Measurements from ENCODE around the gene ATG4B.

The ATG4B gene

DNA sequence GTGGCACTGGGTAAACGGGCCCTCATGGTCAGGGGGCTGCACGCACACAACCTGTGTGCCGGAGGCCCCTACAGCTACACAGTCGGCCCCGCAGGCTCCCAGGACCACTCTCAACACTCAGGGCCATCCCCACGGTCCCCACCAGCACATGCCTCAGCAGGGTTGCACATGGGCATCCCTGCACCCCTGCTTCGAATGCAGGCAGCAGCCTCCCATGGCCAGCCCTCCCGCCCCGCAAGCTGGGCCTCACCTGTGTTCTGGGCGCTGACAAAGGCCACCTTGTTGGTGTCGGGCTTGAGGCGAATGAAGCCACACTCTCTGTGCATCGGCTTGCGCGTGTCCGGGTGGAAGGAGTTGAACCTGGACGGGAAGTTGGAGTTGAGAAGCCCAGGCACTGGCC is 34.8 kb upstream of the ATG4B start:
- TF ChIP-seq POLR2AphosphoS5 (IDR thresholded peaks at IDR 0.05; ENCODE audit: low read depth, low read length) (no peak), TAF1 (IDR thresholded peaks at IDR 0.05; ENCODE audit: borderline replicate concordance, low read depth, low read length) (no peak), POLR2A (IDR thresholded peaks at IDR 0.05; ENCODE audit: low read depth, low read length) (no peak)
- DNase-seq (ENCODE audit: insufficient read length) (no peak), FAIRE-seq (no peak)

DNA sequence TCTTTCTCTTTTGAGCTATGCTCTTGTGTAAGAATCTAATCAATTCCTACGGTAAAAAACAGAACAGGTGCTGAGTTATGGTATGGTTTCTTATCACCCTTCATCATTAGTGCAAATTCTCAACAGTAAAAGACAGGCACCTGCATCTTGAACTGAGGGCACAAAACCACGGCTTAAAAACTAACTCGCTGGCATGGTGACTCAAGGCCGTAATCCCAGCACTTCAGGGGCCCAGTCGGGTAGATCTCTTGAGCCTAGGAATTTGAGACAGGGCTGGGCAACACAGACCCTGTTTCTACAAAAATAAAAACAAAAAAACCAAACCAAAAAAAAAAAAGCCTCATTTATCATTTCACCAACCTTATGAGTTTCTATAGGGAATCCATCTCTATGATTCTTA is 33.8 kb upstream of the ATG4B start:
- DNase-seq (ENCODE audit: insufficient read length) (no peak), FAIRE-seq (no peak)
- TF ChIP-seq TAF1 (IDR thresholded peaks at IDR 0.05; ENCODE audit: borderline replicate concordance, low read depth, low read length): no peak
- TF ChIP-seq POLR2AphosphoS5 (IDR thresholded peaks at IDR 0.05; ENCODE audit: low read depth, low read length): no peak
- TF ChIP-seq POLR2A (IDR thresholded peaks at IDR 0.05; ENCODE audit: low read depth, low read length): no peak

DNA sequence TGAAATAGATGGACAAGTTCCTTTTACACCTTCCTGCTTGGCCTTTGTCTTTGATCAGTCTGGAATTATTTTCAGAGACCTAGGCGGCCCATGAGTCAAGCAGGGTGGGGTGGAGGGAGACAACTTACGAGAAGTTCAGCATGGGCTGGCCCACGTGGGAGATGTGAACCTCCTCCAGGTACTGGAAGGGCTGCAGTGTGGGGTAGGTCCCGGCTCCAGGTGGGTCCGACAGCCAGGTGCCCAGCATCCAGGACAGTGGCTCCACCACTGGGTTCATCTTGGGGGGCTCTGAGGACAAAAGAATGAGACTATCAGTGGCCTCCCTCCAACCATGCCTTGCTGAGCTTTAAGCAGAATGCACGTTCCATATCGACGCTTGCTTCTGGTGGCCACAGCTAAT is 31.3 kb upstream of the ATG4B start:
- FAIRE-seq (no peak), DNase-seq (ENCODE audit: insufficient read length) (no peak)
- TF ChIP-seq POLR2A (IDR thresholded peaks at IDR 0.05; ENCODE audit: low read depth, low read length): no peak
- TF ChIP-seq POLR2AphosphoS5 (IDR thresholded peaks at IDR 0.05; ENCODE audit: low read depth, low read length): no peak
- no peak for TF ChIP-seq TAF1 (IDR thresholded peaks at IDR 0.05; ENCODE audit: borderline replicate concordance, low read depth, low read length)

DNA sequence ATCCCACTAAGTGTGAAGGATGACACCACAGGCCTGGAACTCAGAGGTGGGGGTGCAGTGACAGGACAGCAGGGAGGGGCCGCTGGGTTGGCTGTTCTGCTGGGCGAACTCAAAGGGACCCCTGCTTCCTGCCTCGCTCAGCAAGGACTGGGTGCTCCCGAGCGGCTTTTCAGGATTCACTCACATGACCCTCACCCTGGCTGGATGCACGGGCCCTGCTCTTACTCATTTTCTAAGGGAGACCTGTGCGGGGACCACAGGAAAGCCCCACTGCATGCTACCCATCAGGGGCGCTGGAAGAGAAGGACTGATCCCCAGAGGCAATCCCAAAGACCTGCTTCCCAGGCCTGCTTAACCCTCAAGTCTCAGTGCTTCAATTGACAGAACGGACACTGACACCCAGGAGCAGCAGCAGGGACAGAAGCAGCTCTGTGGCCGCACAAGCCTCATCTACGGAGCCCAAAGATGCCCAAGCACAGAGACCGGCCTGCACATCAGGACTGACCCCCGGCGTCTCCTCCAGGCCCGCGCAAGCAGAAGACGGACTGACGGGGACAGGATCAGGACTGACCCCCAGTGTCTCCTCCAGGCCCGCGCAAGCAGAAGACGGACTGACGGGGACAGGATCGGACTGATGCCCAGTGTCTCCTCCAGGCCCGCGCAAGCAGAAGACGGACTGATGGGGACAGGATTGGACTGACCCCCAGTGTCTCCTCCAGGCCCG is 30.2 kb upstream of the ATG4B start:
- no peak for TF ChIP-seq POLR2AphosphoS5 (IDR thresholded peaks at IDR 0.05; ENCODE audit: low read depth, low read length)
- no peak for TF ChIP-seq TAF1 (IDR thresholded peaks at IDR 0.05; ENCODE audit: borderline replicate concordance, low read depth, low read length)
- no peak for TF ChIP-seq POLR2A (IDR thresholded peaks at IDR 0.05; ENCODE audit: low read depth, low read length)
- FAIRE-seq (no peak), DNase-seq (ENCODE audit: insufficient read length) (no peak)

DNA sequence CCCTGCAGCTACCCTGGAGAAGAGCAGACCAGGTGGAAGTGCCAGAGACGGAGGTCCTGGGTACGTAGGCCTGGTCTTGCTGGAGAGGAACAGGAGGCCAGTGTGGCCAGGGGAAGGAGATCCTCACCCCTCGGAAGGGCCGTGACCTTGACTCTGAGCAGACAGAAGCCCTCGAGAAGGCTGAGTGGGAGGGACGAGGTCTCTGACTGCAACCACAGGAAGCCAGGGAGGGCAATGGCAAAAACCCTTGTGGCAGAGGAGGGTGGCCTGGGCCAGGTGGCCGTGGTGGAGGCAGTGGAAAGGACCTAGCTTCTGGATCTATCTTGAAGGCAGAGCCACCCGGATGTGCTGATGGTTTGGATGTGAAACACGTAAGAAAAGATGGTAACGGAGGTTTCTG is 28.6 kb upstream of the ATG4B start:
- FAIRE-seq (no peak), DNase-seq (ENCODE audit: insufficient read length) (no peak)
- TF ChIP-seq POLR2A (IDR thresholded peaks at IDR 0.05; ENCODE audit: low read depth, low read length) (no peak), POLR2AphosphoS5 (IDR thresholded peaks at IDR 0.05; ENCODE audit: low read depth, low read length) (no peak), TAF1 (IDR thresholded peaks at IDR 0.05; ENCODE audit: borderline replicate concordance, low read depth, low read length) (no peak)

DNA sequence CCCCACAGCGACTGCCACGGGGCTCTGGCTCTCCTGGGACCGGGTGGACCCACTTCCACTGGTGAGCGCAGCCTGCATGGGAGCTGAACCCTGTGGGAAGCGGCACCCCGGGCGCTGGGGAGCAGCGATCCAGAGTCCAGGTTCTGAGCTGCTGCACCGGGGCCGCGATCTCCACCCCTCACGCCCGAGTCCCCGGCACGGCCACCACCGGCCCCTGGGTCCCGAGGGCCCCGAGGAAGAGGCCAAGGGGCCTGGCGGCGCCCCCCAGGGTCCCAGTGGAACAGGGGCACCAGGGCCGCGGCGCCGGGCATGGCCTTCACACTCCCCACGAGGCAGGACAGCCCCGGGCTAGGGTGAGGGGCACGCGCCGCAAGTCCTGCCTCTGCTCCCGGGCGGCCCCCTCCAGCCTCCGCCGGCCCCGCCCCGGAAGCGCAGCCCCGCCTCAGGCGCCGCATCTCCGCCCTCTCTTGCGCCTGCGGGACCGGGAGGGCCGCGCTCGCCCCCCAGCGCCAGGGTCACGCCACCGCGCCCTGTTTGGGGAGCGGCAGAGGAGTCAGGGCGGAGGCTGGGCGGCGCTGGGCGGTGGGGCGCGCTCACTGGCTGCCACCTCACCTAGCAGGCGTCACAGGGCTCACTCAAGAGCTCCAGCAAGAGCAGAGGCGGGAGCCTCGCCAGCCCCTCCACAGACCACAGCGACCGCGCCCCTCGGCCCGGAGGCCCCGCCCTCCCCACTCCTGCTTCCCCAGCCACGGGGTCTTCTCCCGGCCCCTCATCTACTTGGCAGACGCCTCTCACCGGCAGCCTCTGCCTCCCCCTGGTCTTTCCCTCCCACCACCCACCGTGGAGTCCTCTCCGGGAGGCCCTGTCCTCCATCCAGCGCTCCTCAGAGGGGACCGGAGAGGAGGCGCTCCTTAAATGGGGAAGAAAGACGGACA is 27.4 kb upstream of the ATG4B start:
- FAIRE-seq (peak; percentile 83), DNase-seq (ENCODE audit: insufficient read length) (peak; percentile 93)
- TF ChIP-seq POLR2A (IDR thresholded peaks at IDR 0.05; ENCODE audit: low read depth, low read length) (peak; percentile 29; the same call in 1 of the 2 replicates), POLR2AphosphoS5 (IDR thresholded peaks at IDR 0.05; ENCODE audit: low read depth, low read length) (no peak), TAF1 (IDR thresholded peaks at IDR 0.05; ENCODE audit: borderline replicate concordance, low read depth, low read length) (no peak)

DNA sequence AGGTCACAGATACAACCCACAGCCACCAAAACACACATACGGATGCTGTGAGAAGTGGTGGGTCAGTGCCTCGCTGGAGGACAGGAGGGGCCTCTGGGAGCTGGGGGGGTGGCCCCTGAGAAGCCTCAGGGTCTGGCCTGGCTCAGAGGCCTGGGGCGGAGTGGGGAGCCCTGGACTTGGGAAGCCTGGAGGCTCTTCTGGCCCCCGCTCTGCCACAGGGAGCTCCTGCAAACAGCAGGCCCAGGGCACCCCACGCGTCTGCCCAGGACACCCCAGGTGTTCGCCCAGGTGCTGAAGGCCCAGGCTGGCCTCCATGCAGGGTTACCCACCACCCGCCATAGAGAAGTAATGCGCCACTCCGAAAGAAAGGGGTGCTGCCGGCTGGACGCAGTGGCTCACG is 26.4 kb upstream of the ATG4B start:
- no peak for TF ChIP-seq POLR2A (IDR thresholded peaks at IDR 0.05; ENCODE audit: low read depth, low read length)
- no peak for TF ChIP-seq POLR2AphosphoS5 (IDR thresholded peaks at IDR 0.05; ENCODE audit: low read depth, low read length)
- TF ChIP-seq TAF1 (IDR thresholded peaks at IDR 0.05; ENCODE audit: borderline replicate concordance, low read depth, low read length): no peak
- FAIRE-seq: no peak
- no peak for DNase-seq (ENCODE audit: insufficient read length)

DNA sequence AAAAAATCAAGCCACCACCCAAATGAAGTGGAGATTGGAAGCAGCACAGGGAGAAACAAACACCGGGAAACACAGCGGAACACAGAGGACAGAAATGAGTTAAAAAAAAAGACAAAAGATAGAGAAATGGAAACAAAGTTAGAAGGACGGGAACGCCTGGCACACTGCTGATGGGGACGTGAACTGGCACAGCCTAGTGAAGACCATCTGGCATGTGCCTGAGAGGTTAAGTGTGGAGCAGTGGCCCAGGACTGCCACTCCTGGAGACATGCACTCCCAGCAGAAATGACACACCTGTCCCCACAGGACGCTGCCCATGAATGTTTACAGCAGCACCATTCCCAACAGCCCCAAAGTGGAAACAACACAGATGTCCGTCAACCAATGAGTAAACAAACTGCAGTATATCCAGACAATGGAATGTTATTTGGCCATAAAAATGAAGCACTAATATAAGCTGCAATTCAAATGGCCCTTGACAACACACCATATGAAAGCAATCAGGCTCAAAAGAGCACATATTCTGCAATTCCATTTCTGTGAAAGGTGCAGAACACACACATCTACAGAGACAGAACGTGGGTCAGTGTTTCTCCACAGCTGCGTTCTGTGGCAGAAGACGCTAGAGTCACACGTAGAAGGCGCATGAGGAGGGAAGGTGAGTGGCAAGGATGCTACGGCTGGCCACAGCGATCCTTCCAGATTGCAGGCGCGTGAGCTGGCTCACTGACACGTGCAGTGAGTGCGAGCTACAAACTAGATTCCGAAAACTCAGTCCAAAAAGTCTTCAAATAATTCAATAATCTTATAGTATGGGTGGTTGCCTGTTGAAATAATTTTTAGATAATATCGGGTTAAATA is 25.1 kb upstream of the ATG4B start:
- FAIRE-seq: no peak
- DNase-seq (ENCODE audit: insufficient read length): no peak
- no peak for TF ChIP-seq POLR2AphosphoS5 (IDR thresholded peaks at IDR 0.05; ENCODE audit: low read depth, low read length)
- TF ChIP-seq TAF1 (IDR thresholded peaks at IDR 0.05; ENCODE audit: borderline replicate concordance, low read depth, low read length): no peak
- TF ChIP-seq POLR2A (IDR thresholded peaks at IDR 0.05; ENCODE audit: low read depth, low read length): no peak

DNA sequence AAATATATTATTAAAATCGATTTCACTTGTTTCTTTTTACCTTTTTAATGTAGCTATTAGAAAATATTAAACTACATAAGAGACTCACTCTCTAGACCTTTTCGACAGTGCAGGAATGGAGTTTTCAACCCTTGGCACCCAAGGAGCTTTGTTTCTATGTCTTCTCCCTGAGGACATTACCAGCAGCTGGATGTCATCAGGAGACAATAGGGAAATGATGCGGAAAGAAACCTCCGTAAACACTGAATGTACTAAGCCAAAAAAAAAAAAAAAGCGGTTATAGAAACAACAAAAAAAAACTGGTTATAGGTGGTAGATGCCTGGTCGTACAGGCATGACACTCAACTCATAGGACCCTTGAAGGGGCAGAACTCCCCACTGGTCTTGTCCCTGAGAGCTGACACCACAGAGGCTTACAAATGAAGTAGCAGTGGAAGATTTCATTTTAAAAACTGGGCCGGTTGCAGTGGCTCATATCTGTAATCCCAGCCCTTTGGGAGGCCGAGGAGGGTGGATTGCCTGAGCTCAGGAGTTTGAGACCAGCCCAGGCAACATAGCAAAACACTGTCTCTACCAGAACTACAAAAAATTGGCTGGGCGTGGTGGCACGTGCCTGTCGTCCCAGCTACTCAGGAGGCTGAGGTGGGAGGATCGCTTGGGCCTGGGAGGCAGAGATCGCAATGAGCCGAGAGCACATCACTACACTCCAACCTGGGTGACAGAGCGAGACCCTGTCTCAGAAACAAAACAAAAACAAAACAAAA is 24.3 kb upstream of the ATG4B start:
- no peak for TF ChIP-seq POLR2A (IDR thresholded peaks at IDR 0.05; ENCODE audit: low read depth, low read length)
- no peak for TF ChIP-seq POLR2AphosphoS5 (IDR thresholded peaks at IDR 0.05; ENCODE audit: low read depth, low read length)
- no peak for TF ChIP-seq TAF1 (IDR thresholded peaks at IDR 0.05; ENCODE audit: borderline replicate concordance, low read depth, low read length)
- DNase-seq (ENCODE audit: insufficient read length): no peak
- no peak for FAIRE-seq

DNA sequence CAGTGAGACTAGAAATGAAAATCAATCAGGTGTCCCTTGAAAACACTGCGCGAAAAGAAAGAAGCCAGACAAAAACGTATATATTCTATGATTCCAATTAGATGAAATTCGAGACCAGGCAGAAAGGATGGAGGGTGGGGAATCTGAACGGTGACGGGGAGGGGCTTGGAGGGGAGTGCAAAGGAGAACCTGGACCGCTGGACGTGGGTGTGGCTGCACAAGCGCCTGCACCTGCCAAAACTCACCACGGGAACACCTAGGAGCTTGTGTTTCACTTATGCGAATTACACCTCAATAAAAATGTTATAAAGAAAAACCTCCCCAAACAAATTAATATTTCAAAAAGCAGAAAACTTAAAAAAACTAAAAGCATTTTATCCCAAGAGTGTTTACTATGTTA is 22.5 kb upstream of the ATG4B start:
- FAIRE-seq: no peak
- no peak for TF ChIP-seq TAF1 (IDR thresholded peaks at IDR 0.05; ENCODE audit: borderline replicate concordance, low read depth, low read length)
- TF ChIP-seq POLR2AphosphoS5 (IDR thresholded peaks at IDR 0.05; ENCODE audit: low read depth, low read length): no peak
- TF ChIP-seq POLR2A (IDR thresholded peaks at IDR 0.05; ENCODE audit: low read depth, low read length): no peak
- DNase-seq (ENCODE audit: insufficient read length): no peak

All from GM12892 (cell line).